OCI-LY7 (cell line): Measurements from ENCODE around the gene MAP3K14. TPM values are rescaled to one million over a fixed set of nuclear protein-coding genes. Genes with fewer than 3 reads are reported as not detected.

ENCODE experiments used
- BruUV-seq: library from RNA; stranded (reverse); fragments of 400-500 nt; replicated peaks from 2 replicates; lab custom pipeline; 2021; lab: Mats Ljungman, UMichigan
- CTCF ChIA-PET: fragments of 300-600 bp; sonication (Branson Sonifier 250); formaldehyde crosslinking; loops from one replicate; lab custom pipeline; 2022; ENCODE audit warnings: antibody characterized with exemption; ENCODE audit not compliant: unreplicated experiment; lab: Charles Lee
- POLR2A ChIA-PET: fragments of 300-600 bp; sonication (Branson Sonifier 250); formaldehyde crosslinking; loops from one replicate; lab custom pipeline; 2022; ENCODE audit warnings: antibody characterized with exemption; lab: Charles Lee
- DNase-seq: peaks from one replicate; pipeline ENCODE4 v3.0.0-alpha.2; 2015; ENCODE audit warnings: low spot score
- H2AFZ ChIP-seq: fragments of 200-600 bp; sonication (generic), shearing (Covaris generic); 2 replicates; pipeline ENCODE4 v1.6.1; 2014; ENCODE audit warnings: mild to moderate bottlenecking, antibody characterized with exemption, low read length, moderate library complexity
- H3K27ac ChIP-seq: fragments of 200-600 bp; sonication (generic); 2 replicates; pipeline ENCODE4 v1.5.1; 2014; ENCODE audit warnings: mixed run types, low read depth, mild to moderate bottlenecking, moderate library complexity, low read length, inconsistent platforms; ENCODE audit not compliant: poor library complexity, severe bottlenecking
- H3K36me3 ChIP-seq: fragments of 200-600 bp; sonication (generic); 2 replicates; pipeline ENCODE4 v1.6.1; 2014; ENCODE audit warnings: mild to moderate bottlenecking, antibody characterized with exemption, low read length, moderate library complexity, mixed read lengths; ENCODE audit not compliant: insufficient read depth
- H3K4me1 ChIP-seq: fragments of 200-600 bp; sonication (generic); 2 replicates; pipeline ENCODE4 v1.5.1; 2014; ENCODE audit warnings: mild to moderate bottlenecking, low read length; ENCODE audit not compliant: insufficient read depth, poor library complexity, severe bottlenecking
- H3K4me2 ChIP-seq: fragments of 200-600 bp; sonication (generic); 2 replicates; pipeline ENCODE4 v1.6.1; 2014; ENCODE audit warnings: mild to moderate bottlenecking, low read length
- H3K4me3 ChIP-seq: fragments of 200-600 bp; sonication (generic); 2 replicates; pipeline ENCODE4 v1.5.1; 2014; ENCODE audit warnings: mild to moderate bottlenecking, low read depth, low read length; ENCODE audit not compliant: poor library complexity, severe bottlenecking
- H3K79me2 ChIP-seq: fragments of 200-600 bp; sonication (generic); 2 replicates; pipeline ENCODE4 v1.6.1; 2016; ENCODE audit warnings: low read depth, mild to moderate bottlenecking, low read length, moderate library complexity, mixed read lengths; ENCODE audit not compliant: insufficient read depth
- H3K9me2 ChIP-seq: fragments of 200-600 bp; sonication (generic); 2 replicates; pipeline ENCODE4 v1.6.1; 2016; ENCODE audit warnings: mild to moderate bottlenecking, low read length, mixed read lengths; ENCODE audit not compliant: insufficient read depth
- H3K9me3 ChIP-seq: fragments of 200-600 bp; sonication (generic); 2 replicates; pipeline ENCODE4 v1.6.1; 2014; ENCODE audit warnings: mild to moderate bottlenecking, mixed run types, low read length, mixed read lengths
- H4K20me1 ChIP-seq: fragments of 200-600 bp; sonication (generic); 2 replicates; pipeline ENCODE4 v1.6.1; 2014; ENCODE audit warnings: mild to moderate bottlenecking, antibody characterized with exemption, low read length, moderate library complexity, mixed read lengths; ENCODE audit not compliant: insufficient read depth
- EZH2phosphoT487 ChIP-seq: fragments of 200-600 bp; sonication (generic); IDR thresholded peaks from 2 replicates; pipeline ENCODE4 v1.6.1; 2018; ENCODE audit warnings: low read depth, borderline replicate concordance, mild to moderate bottlenecking, mixed run types, antibody characterized with exemption, low read length, moderate library complexity, mixed read lengths
- intact Hi-C: fragments of 100-400 bp; cut with micrococcal nuclease; formaldehyde crosslinking; loops from one replicate; pipeline ENCODE4 v1.10.0; 2022; ENCODE audit not compliant: unreplicated experiment
- total RNA-seq, 2 experiments: library from RNA; depleted of rRNA in 1 of 2; stranded (reverse); fragments of >200 nt in 1 of 2; shearing (Covaris generic) in 1 of 2; gene quantifications; 2 replicates each; pipeline ENCODE4 v1.2.3, GENCODE V29; 2014 to 2022
- TF ChIP-seq, protein P1 (sequence below): fragments of 200-600 bp; sonication (generic); conservative IDR thresholded peaks from 2 replicates; pipeline ENCODE4 v1.5.1; 2014; ENCODE audit warnings: mild to moderate bottlenecking, antibody characterized with exemption, low read length, moderate library complexity, mixed read lengths

The MAP3K14 gene
- total RNA-seq, 2 experiments from 2014 or later, result 12.3 to 21.2 TPM

DNA sequence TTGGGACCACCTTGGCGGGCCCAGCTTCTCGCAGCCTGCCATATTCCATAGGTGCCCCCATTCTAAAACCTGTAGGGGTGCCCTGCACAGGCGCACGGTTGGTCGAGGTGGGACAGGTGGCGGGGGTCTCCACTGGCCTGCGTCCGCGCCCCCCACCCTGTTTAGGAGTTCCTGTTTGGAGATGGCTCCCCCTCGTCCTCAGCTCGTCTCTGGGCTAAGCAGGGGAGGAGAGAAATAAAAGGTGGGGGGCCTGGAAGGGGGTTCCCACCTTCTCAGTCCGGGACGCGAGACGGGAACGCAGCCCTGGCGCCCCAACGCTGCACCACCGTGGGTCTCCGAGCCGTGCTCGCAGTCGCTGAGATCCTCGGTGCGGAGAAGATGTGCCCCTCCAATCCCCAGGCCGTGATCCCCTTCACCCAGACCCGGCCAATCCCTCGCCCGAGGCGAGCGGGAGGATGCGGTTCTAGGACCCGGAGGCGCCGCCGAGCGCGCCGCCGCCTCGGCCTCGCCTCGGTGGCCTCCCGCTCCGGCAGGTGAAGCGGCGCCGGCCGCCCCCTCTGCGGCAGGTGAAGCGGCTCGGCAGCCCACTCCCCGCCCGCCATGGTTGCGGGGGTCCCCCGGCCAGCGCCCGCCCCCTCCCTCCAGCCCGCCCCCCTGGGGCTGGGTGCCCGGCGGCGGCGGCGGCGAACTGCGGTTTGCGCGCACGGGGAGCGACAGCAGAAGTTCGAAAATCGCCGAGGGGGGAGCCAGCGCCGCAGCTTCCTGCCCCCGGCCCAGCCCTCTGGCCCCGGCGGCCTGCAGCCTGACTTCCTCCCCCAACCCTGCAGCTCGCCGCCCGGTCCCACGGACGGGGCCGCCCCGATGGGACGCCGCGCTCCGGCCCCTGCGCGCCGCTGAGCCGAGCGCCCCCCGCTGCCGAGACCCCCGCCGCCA, 95.5 kb downstream of the MAP3K14 start, which contains the start of gene FMNL1:
Gene FMNL1 (plus strand): TSS at position 805 of the 933 bp plus-strand sequence. CDS start 240 bp downstream, outside the sequence.
- peak within 1 kb of the TSS; percentile 55; the same call in 1 of the 2 replicates for H2AFZ ChIP-seq
- H3K9me2 ChIP-seq, result no peaks in the 10 kb centered on the region
- H3K9me3 ChIP-seq, result no peaks in the 10 kb centered on the region
- peaks cover 45% of the 10 kb centered on the region for H3K4me1 ChIP-seq
- peak within 1 kb of the TSS; percentile 98 for H3K4me2 ChIP-seq
- peak; percentile 81 for DNase-seq
- TF ChIP-seq, protein P1, sequence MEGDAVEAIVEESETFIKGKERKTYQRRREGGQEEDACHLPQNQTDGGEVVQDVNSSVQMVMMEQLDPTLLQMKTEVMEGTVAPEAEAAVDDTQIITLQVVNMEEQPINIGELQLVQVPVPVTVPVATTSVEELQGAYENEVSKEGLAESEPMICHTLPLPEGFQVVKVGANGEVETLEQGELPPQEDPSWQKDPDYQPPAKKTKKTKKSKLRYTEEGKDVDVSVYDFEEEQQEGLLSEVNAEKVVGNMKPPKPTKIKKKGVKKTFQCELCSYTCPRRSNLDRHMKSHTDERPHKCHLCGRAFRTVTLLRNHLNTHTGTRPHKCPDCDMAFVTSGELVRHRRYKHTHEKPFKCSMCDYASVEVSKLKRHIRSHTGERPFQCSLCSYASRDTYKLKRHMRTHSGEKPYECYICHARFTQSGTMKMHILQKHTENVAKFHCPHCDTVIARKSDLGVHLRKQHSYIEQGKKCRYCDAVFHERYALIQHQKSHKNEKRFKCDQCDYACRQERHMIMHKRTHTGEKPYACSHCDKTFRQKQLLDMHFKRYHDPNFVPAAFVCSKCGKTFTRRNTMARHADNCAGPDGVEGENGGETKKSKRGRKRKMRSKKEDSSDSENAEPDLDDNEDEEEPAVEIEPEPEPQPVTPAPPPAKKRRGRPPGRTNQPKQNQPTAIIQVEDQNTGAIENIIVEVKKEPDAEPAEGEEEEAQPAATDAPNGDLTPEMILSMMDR, result no peak
- TF ChIP-seq EZH2phosphoT487, result no peak
- POLR2A ChIA-PET, result interaction anchor here (0.5 to 1.6 kb wide), 2 partner anchors 27 to 172 kb away, joined by 3 to 5 read pairs; no protein-coding TSS in a partner anchor
- peaks cover 38% of the 10 kb centered on the region for H3K79me2 ChIP-seq
- H3K36me3 ChIP-seq, result no peaks in the 10 kb centered on the region
- intact Hi-C loops, result loop anchor here (1.0 to 2.0 kb wide), 2 partner anchors 14 to 163 kb away; no protein-coding TSS in a partner anchor
- peaks cover 7% of the 10 kb centered on the region; the same call in 1 of the 2 replicates for H4K20me1 ChIP-seq
- BruUV-seq, result no TSS peak
- peak within 1 kb of the TSS; percentile 96 for H3K4me3 ChIP-seq
- CTCF ChIA-PET, result interaction anchor here (0.6 to 1.3 kb wide), 5 partner anchors 10 to 72 kb away, joined by 3 to 5 read pairs (median 3); no protein-coding TSS in a partner anchor
- H3K27ac ChIP-seq, result peak within 1 kb of the TSS; percentile 97

GRCh38 chr17:45220079-45220478, 96.7 kb downstream of the MAP3K14 start:
- ChIA-PET POLR2A (interaction anchor here (0.5 to 1.6 kb wide), 3 partner anchors 9 to 195 kb away, joined by 5 read pairs; no protein-coding TSS in a partner anchor), CTCF (interaction anchor here (1.0 to 1.7 kb wide), 2 partner anchors 11 to 15 kb away, joined by 3 to 14 read pairs; no protein-coding TSS in a partner anchor)
- peaks cover 7% of the 10 kb centered on the region; the same call in 1 of the 2 replicates for H4K20me1 ChIP-seq
- no peak overlapping the region for H2AFZ ChIP-seq
- no peaks in the 10 kb centered on the region for H3K9me2 ChIP-seq
- no TSS peak for BruUV-seq
- peaks cover 29% of the 10 kb centered on the region for H3K79me2 ChIP-seq
- DNase-seq, result no peak
- H3K4me2 ChIP-seq, result no peak overlapping the region
- no peaks in the 10 kb centered on the region for H3K9me3 ChIP-seq
- no peak overlapping the region for H3K4me3 ChIP-seq
- H3K4me1 ChIP-seq, result peaks cover 34% of the 10 kb centered on the region
- intact Hi-C loops, result loop anchor here (2.0 kb wide), 1 partner anchor 165 kb away; no protein-coding TSS in a partner anchor
- H3K27ac ChIP-seq, result no peak overlapping the region
- H3K36me3 ChIP-seq, result no peaks in the 10 kb centered on the region
- TF ChIP-seq, protein P1, result no peak
- TF ChIP-seq EZH2phosphoT487, result no peak
